IMR-90 (cell line): ENCODE measurements around the gene AARS1. TPM values are rescaled to one million over a fixed set of nuclear protein-coding genes. Genes with fewer than 3 reads are reported as not detected.
"Not testable (repeated sequence)": the region's sequence is repeated elsewhere in the genome, so short reads cannot be mapped to it uniquely, and the experiment has no call there.

ENCODE experiments used
- ATAC-seq: fragments of 200-7000 bp; cut with Tn5 transposase; 2 replicates; pipeline ENCODE4 v1.9.1; 2020; ENCODE audit warnings: low read depth, mild to moderate bottlenecking, moderate library complexity
- BruUV-seq: library from RNA; stranded (reverse); fragments of 400-500 nt; replicated peaks from 2 replicates; lab custom pipeline; 2021; lab: Mats Ljungman, UMichigan
- CTCF ChIA-PET: fragments of 300-600 bp; formaldehyde crosslinking; extraction: SDS; loops from one replicate; lab custom pipeline; 2021; ENCODE audit warnings: antibody characterized with exemption; lab: Yijun Ruan, JAX
- POLR2A ChIA-PET: fragments of 300-600 bp; sonication (Branson Sonifier 250); formaldehyde crosslinking; loops from one replicate; lab custom pipeline; 2022; ENCODE audit warnings: antibody characterized with exemption; ENCODE audit not compliant: unreplicated experiment; lab: Charles Lee
- DNase-seq: peaks from one replicate; pipeline ENCODE4 v3.0.0; 2013
- H2AFZ ChIP-seq: replicated peaks from 2 replicates; pipeline ENCODE3; 2013; ENCODE audit warnings: low read length, mild to moderate bottlenecking; ENCODE audit not compliant: poor library complexity
- H2AK5ac ChIP-seq: 2 replicates; pipeline ENCODE4 v1.6.1; 2013; ENCODE audit warnings: low read depth, low read length, inconsistent platforms
- H2AK9ac ChIP-seq: replicated peaks from 2 replicates; pipeline ENCODE3; 2013; ENCODE audit warnings: mild to moderate bottlenecking, low read depth, low read length, moderate library complexity; ENCODE audit not compliant: poor library complexity
- H2BK120ac ChIP-seq: 2 replicates; pipeline ENCODE4 v1.6.1; 2013; ENCODE audit warnings: low read depth, low read length, inconsistent platforms
- H2BK15ac ChIP-seq: 3 replicates; pipeline ENCODE4 v1.6.1; 2013; ENCODE audit warnings: low read depth, low read length, inconsistent platforms
- H2BK20ac ChIP-seq: 2 replicates; pipeline ENCODE4 v1.6.1; 2013; ENCODE audit warnings: low read depth, mild to moderate bottlenecking, inconsistent platforms, low read length, moderate library complexity
- H2BK5ac ChIP-seq: 2 replicates; pipeline ENCODE4 v1.6.1; 2013; ENCODE audit warnings: mild to moderate bottlenecking, low read depth, low read length, inconsistent platforms; ENCODE audit not compliant: poor library complexity, severe bottlenecking
- H3K14ac ChIP-seq: replicated peaks from 2 replicates; pipeline ENCODE4 v1.6.1; 2013; ENCODE audit warnings: low read depth, low read length, inconsistent platforms
- H3K18ac ChIP-seq: 2 replicates; pipeline ENCODE4 v1.6.1; 2013; ENCODE audit warnings: low read depth, low read length, control low read depth
- H3K23ac ChIP-seq: 2 replicates; pipeline ENCODE4 v1.6.1; 2013; ENCODE audit warnings: low read depth, low read length, inconsistent platforms
- H3K27ac ChIP-seq: 2 replicates; pipeline ENCODE4 v1.5.1; 2013; ENCODE audit warnings: mild to moderate bottlenecking, control low read depth, low read length; ENCODE audit not compliant: insufficient read depth
- H3K27me3 ChIP-seq: 2 replicates; pipeline ENCODE4 v1.6.1; 2013; ENCODE audit warnings: low read length; ENCODE audit not compliant: control insufficient read depth, insufficient read depth
- H3K36me3 ChIP-seq: 2 replicates; pipeline ENCODE4 v1.6.1; 2013; ENCODE audit warnings: low read length, mixed read lengths; ENCODE audit not compliant: control insufficient read depth, insufficient read depth
- H3K4ac ChIP-seq: 2 replicates; pipeline ENCODE4 v1.6.1; 2013; ENCODE audit warnings: low read depth, low read length, inconsistent platforms
- H3K4me1 ChIP-seq: 2 replicates; pipeline ENCODE4 v1.6.1; 2013; ENCODE audit warnings: low read length, mixed read lengths; ENCODE audit not compliant: control insufficient read depth, insufficient read depth
- H3K4me2 ChIP-seq: 2 replicates; pipeline ENCODE4 v1.6.1; 2013; ENCODE audit warnings: low read depth, mild to moderate bottlenecking, control low read depth, low read length, moderate library complexity
- H3K4me3 ChIP-seq: 2 replicates; pipeline ENCODE4 v1.5.1; 2013; ENCODE audit warnings: low read depth, mild to moderate bottlenecking, control low read depth, low read length, moderate library complexity; ENCODE audit not compliant: insufficient read depth
- H3K56ac ChIP-seq: 2 replicates; pipeline ENCODE4 v1.6.1; 2013; ENCODE audit warnings: low read length, inconsistent platforms; ENCODE audit not compliant: insufficient read depth; ENCODE audit errors: extremely low read depth
- H3K79me1 ChIP-seq, 2 experiments: 2 replicates each; pipeline ENCODE4 v1.6.1; 2013; ENCODE audit warnings: low read length in 2 of 2, inconsistent platforms in 1 of 2, low read depth in 1 of 2
- H3K9ac ChIP-seq: 2 replicates; pipeline ENCODE4 v1.6.1; 2013; ENCODE audit warnings: low read depth, low read length, control low read depth
- H3K9me1 ChIP-seq: 2 replicates; pipeline ENCODE4 v1.6.1; 2013; ENCODE audit warnings: low read length, inconsistent platforms; ENCODE audit not compliant: insufficient read depth
- H3K9me3 ChIP-seq: 2 replicates; pipeline ENCODE4 v1.6.1; 2013; ENCODE audit warnings: low read length; ENCODE audit not compliant: control insufficient read depth, insufficient read depth
- H4K20me1 ChIP-seq: 2 replicates; pipeline ENCODE4 v1.6.1; 2013; ENCODE audit warnings: low read length, inconsistent platforms; ENCODE audit not compliant: insufficient read depth
- H4K5ac ChIP-seq: 2 replicates; pipeline ENCODE4 v1.6.1; 2013; ENCODE audit warnings: mild to moderate bottlenecking, low read depth, low read length, control low read depth
- H4K8ac ChIP-seq, 2 experiments: 2 replicates each; pipeline ENCODE4 v1.6.1; 2013; ENCODE audit warnings: low read depth in 2 of 2, low read length in 2 of 2, control low read depth in 1 of 2, inconsistent platforms in 1 of 2
- H4K91ac ChIP-seq: 2 replicates; pipeline ENCODE4 v1.6.1; 2013; ENCODE audit warnings: low read depth, low read length, inconsistent platforms; ENCODE audit not compliant: insufficient read depth
- MAZ ChIP-seq: IDR thresholded peaks from 2 replicates; pipeline ENCODE4 v1.6.1; 2012; ENCODE audit warnings: low read depth, mild to moderate bottlenecking, low read length, improper control_type of control experiment, moderate library complexity, borderline replicate concordance
- MXI1 ChIP-seq: IDR thresholded peaks from 2 replicates; pipeline ENCODE4 v1.6.1; 2012; ENCODE audit warnings: low read depth, mild to moderate bottlenecking, low read length, moderate library complexity, borderline replicate concordance
- WGBS, 2 experiments: methylation state at CpG; one replicate each; pipeline versions ENCODE4 v1.1.5 to v1.1.7; 2013; ENCODE audit warnings: missing lambda C conversion rate in 2 of 2; ENCODE audit not compliant: insufficient read length in 1 of 2; ENCODE audit errors: extremely low coverage in 2 of 2; 5-methylcytosine and 5-hydroxymethylcytosine counted together
- dilution Hi-C: fragments of 300-500 bp; cut with HindIII; formaldehyde crosslinking; loops from one replicate; pipeline ENCODE4 v1.14.3; 2018; ENCODE audit warnings: low sequenced_read_pairs; ENCODE audit not compliant: unreplicated experiment
- in situ Hi-C: fragments of 300-500 bp; cut with MboI; formaldehyde crosslinking; loops from 3 replicates; pipeline ENCODE4 v1.14.3; 2019; ENCODE audit warnings: low sequenced_read_pairs, inconsistent platforms, mixed read lengths
- intact Hi-C: fragments of 100-400 bp; cut with micrococcal nuclease; formaldehyde crosslinking; loops from 2 replicates; pipeline ENCODE4 v1.10.0; 2022
- polyA plus RNA-seq, 3 experiments: library from polyadenylated mRNA; depleted of rRNA; stranded (reverse); fragments of >200 nt; gene quantifications; 2 replicates each; pipeline ENCODE4 v1.2.3, GENCODE V29; 2012; ENCODE audit warnings: low replicate concordance in 1 of 3
- total RNA-seq: library from RNA; depleted of rRNA; stranded (reverse); fragments of >200 nt; gene quantifications from 2 replicates; pipeline ENCODE4 v1.2.3, GENCODE V29; 2012

The AARS1 gene
- total and polyA plus RNA-seq, 2 of the 4 experiments (the other 2 are of a cell fraction), result 104 to 139 TPM

DNA sequence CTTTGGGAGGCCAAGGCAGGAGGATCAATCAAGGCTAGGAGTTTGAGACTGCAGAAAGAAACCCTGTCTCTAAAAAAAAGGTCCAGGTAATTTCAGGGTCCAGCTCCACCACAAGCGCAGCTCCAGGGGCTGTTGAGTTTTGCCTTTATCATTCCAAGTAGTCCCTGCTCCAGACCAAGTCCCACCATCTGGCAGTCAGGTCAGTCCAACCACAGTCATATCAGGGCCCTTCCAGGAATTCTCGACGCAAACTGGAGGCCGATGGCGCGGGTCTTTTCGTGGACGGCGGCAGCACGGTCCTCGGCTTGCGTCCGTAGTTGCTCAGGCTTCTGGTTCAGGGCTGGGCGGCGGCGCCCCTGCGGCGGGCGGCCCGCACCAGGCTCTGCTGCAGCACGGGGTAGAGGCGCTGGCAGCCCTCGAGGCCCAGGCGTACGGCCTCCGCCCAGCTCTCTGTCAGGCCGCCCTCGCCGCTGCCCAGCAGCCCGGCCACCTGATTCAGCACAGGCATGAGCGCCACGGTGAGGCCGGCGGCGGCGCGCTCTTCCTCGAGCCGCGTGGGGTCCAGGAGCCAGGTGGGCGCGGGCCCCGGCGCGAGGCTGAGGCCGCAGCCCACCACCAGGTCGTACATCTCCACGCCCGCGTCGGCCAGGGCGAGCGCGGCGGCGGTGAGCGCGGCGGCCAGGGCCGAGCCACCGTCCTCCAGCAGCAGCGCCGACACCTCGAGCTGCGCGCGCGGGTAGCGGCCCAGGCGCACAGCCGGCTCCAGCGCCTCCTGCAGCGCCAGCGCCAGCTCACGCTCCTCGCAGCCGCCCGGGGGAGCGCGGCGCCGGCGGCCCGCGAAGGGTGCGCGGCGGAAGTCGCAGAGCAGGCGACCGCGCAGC, 38.3 kb downstream of the AARS1 start:
- Histone ChIP-seq H3K27ac (peak overlapping the region; percentile 48), H2AFZ (peak overlapping the region; percentile 93)

DNA sequence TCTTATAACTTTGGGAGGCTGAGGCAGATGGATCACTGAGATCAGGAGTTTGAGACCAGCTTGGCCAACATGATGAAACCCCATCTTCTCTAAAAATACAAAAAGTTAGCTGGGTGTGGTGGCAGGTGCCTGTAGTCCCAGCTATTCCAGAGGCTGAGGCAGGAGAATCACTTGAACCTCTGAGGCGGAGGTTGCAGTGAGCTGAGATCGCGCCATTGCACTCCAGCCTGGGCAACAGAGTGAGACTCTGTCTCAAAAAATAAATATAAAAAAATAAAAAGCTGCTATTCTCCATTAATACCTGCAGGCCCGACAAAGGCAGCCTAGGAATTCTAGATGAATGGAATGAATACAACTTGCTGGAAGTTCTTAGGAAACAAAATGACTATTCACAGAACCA, 39.6 kb downstream of the AARS1 start:
- H4K8ac ChIP-seq, BruUV-seq, H2BK15ac ChIP-seq, H2BK5ac ChIP-seq, H4K91ac ChIP-seq, H3K4me1 ChIP-seq, H3K14ac ChIP-seq, H3K9me1 ChIP-seq, H4K5ac ChIP-seq, dilution Hi-C loops, H3K27me3 ChIP-seq, POLR2A ChIA-PET, H3K4me3 ChIP-seq, in situ Hi-C loops, H3K9me3 ChIP-seq, H2AK9ac ChIP-seq, H3K18ac ChIP-seq, H2AFZ ChIP-seq, H3K56ac ChIP-seq, H3K9ac ChIP-seq, DNase-seq, H3K4me2 ChIP-seq, H3K27ac ChIP-seq, H2AK5ac ChIP-seq, H2BK20ac ChIP-seq, H3K23ac ChIP-seq, ATAC-seq, intact Hi-C loops, H2BK120ac ChIP-seq, H3K4ac ChIP-seq: not testable (repeated sequence)
- peaks cover 28% of the 10 kb centered on the region for H3K36me3 ChIP-seq
- peaks cover 37% of the 10 kb centered on the region for H4K20me1 ChIP-seq
- peaks cover 3 to 30% of the 10 kb centered on the region in 2 experiments; a peak in 2 of 4 replicates for H3K79me1 ChIP-seq
- no CpG with 5 or more reads among the region's 4 CpGs for WGBS, 2 experiments
- CTCF ChIA-PET, result interaction anchor here (0.7 kb wide), 1 partner anchor 214 kb away, joined by 5 read pairs; no protein-coding TSS in a partner anchor

More for the DNA sequence above, 38.3 kb downstream of the AARS1 start:
- Histone ChIP-seq H3K4ac (peak overlapping the region; percentile 75), H2BK120ac (0 out of 2 replicates have a peak overlapping the region, but pooled peaks have one; percentile 23), H3K9ac (peak overlapping the region; percentile 46), H3K4me1 (peaks cover 2% of the 10 kb centered on the region), H3K56ac (no peak overlapping the region), H4K5ac (peak overlapping the region; percentile 40; the same call in 1 of the 2 replicates), H3K9me3 (no peaks in the 10 kb centered on the region), H3K9me1 (0 out of 2 replicates have a peak, but pooled peaks cover 5% of the 10 kb centered on the region), H2AK5ac (no peak overlapping the region), H3K18ac (no peak overlapping the region), H3K14ac (peak overlapping the region; percentile 76), H2AK9ac (peak overlapping the region; percentile 94), H3K79me1 (peaks cover 3 to 30% of the 10 kb centered on the region in 2 experiments; a peak in 2 of 4 replicates), H4K91ac (0 out of 2 replicates have a peak overlapping the region, but pooled peaks have one; percentile 26), H4K8ac (peak overlapping the region in 1 of 2 experiments; percentile 49; a peak in 1 of 4 replicates), H2BK20ac (no peak overlapping the region), H4K20me1 (peaks cover 39% of the 10 kb centered on the region), H3K36me3 (peaks cover 37% of the 10 kb centered on the region), H2BK5ac (peak overlapping the region; percentile 74), H2BK15ac (no peak overlapping the region), H3K27me3 (no peaks in the 10 kb centered on the region), H3K4me2 (peak overlapping the region; percentile 75), H3K23ac (0 out of 2 replicates have a peak overlapping the region, but pooled peaks have one; percentile 59), H3K4me3 (peak overlapping the region; percentile 61)
- POLR2A ChIA-PET, result no interaction called here
- dilution Hi-C loops (no loop called here), intact Hi-C loops (no loop called here), in situ Hi-C loops (no loop called here)
- DNase-seq (peak; percentile 35), ATAC-seq (peak; percentile 71)
- CTCF ChIA-PET, result no interaction called here
- TF ChIP-seq MXI1 (peak; percentile 46; the same call in 1 of the 2 replicates), MAZ (no peak)
- WGBS, 2 experiments, result 0% methylated on average over 73 of the region's 92 CpGs; no CpG with 5 or more reads in 1 of the 2 experiments
- BruUV-seq, result no TSS peak
